ENCODE data around the gene KCNK15.

KCNK15 gene

GRCh38 chr20:44732327-44732726, 13.3 kb upstream of the KCNK15 start:
- intact Hi-C loops (cut with DNase I): no loop called here
- DNase-seq: peak in 1 of 10 donors; percentile 16

GRCh38 chr20:44733341-44734069, 12.2 kb upstream of the KCNK15 start:
- intact Hi-C loops (cut with DNase I): loop anchor here (1.0 kb wide), 1 partner anchor 48 kb away; no protein-coding TSS in a partner anchor
- DNase-seq: peak; percentile 58 to 97 (median 80)

- peak in 2 of 10 donors; percentile 52 to 56 for DNase-seq
- intact Hi-C loops (cut with DNase I): no loop called here
Measured at GRCh38 chr20:44734938-44735337, 10.7 kb upstream of the KCNK15 start.

GRCh38 chr20:44735816-44736169, 9.9 kb upstream of the KCNK15 start:
- intact Hi-C loops (cut with DNase I): no loop called here
- DNase-seq: no peak

- intact Hi-C loops (cut with DNase I): no loop called here
Measured at GRCh38 chr20:44736170-44737021, 9.3 kb upstream of the KCNK15 start.

GRCh38 chr20:44737116-44737515, 8.5 kb upstream of the KCNK15 start:
- peak in 1 of 10 donors; percentile 2 for DNase-seq
- intact Hi-C loops (cut with DNase I): no loop called here

More at GRCh38 chr20:44736170-44737021, 9.3 kb upstream of the KCNK15 start:
- DNase-seq: peak in 9 of 10 donors; percentile 35 to 93 (median 65)

- peak; percentile 48 to 96 (median 74) for DNase-seq
- intact Hi-C loops (cut with DNase I): no loop called here
Measured at GRCh38 chr20:44738813-44739477, 6.7 kb upstream of the KCNK15 start.

GRCh38 chr20:44739942-44740341, 5.7 kb upstream of the KCNK15 start:
- intact Hi-C loops (cut with DNase I): no loop called here
- DNase-seq: peak in 1 of 10 donors; percentile 24

GRCh38 chr20:44742304-44743079, 3.2 kb upstream of the KCNK15 start:
- DNase-seq: peak in 1 of 10 donors; percentile 77
- intact Hi-C loops (cut with DNase I): no loop called here

- intact Hi-C loops (cut with DNase I): no loop called here
- DNase-seq: no peak
Measured at GRCh38 chr20:44743080-44743701, 2.5 kb upstream of the KCNK15 start.

GRCh38 chr20:44743916-44744655, 1.6 kb upstream of the KCNK15 start:
- DNase-seq: peak in 1 of 10 donors; percentile 61
- intact Hi-C loops (cut with DNase I): no loop called here

GRCh38 chr20:44745122-44745597, 505 bp upstream of the KCNK15 start:
- DNase-seq: no peak
- intact Hi-C loops (cut with DNase I): loop anchor here (5.0 kb wide), 1 partner anchor 67 kb away; the partner anchor contains the start of gene RIMS4

GRCh38 chr20:44746367-44747165, 901 bp downstream of the KCNK15 start:
- no peak for DNase-seq
- intact Hi-C loops (cut with DNase I): loop anchor here (2.0 to 5.0 kb wide), 2 partner anchors 66 to 120 kb away; partner anchors contain the start of gene RIMS4

- intact Hi-C loops (cut with DNase I): loop anchor here (2.0 to 5.0 kb wide), 2 partner anchors 65 to 119 kb away; partner anchors contain the start of gene RIMS4
- peak; percentile 64 to 96 (median 85) for DNase-seq
Measured at GRCh38 chr20:44747166-44748004, 1.7 kb downstream of the KCNK15 start.

- intact Hi-C loops (cut with DNase I): loop anchor here (5.0 kb wide), 1 partner anchor 64 kb away; the partner anchor contains the start of gene RIMS4
- DNase-seq: no peak
Measured at GRCh38 chr20:44748005-44748370, 2.3 kb downstream of the KCNK15 start.

GRCh38 chr20:44750081-44750805, 4.6 kb downstream of the KCNK15 start:
- intact Hi-C loops (cut with DNase I): no loop called here
- DNase-seq: peak in 1 of 10 donors; percentile 86
